ENCODE data around the gene TUBGCP2.
A peak's percentile ranks its signal among the peaks of the same experiment; 100 is the strongest.

TUBGCP2 gene

DNA sequence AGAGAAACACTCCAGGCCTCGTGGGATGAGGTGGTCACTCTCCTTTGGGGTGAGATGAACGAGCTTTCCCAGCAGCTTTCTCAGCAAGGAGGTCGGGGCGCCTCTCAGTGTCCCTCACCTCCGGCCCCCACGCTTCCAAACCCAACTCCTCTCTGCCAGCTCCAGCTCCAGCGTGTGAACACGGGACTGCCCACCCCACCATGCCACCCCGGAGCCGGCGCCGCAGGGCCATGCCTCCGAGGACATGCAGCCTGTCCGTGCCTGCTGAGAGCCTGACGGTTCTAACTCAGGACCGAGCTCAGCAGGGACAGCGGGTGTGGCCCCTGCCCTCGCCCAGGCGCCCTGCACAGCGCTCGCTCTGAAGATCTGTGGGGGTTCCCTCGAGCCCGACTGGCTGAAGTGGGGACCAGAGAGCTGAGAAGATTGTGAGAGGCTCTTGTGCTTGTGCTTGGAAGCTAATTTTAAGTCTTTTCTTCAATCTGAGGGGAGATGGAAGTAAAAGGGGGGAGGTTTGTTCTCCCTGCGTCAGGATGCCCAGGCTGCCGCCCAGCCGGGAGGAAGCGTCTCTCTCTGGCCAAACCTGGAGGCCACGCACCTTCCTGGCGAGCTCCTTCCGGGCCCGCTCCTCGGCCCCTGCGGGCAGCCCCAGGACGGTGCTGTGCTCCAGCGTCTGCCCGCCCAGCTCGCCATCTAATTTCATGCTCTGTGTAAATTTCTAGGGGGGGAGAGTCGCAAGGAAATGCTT is 26.9 kb downstream of the TUBGCP2 start:
- no peak overlapping the region for H3K4me3 ChIP-seq (ENCODE audit: low read depth, low read length)
- TF ChIP-seq, protein P1, sequence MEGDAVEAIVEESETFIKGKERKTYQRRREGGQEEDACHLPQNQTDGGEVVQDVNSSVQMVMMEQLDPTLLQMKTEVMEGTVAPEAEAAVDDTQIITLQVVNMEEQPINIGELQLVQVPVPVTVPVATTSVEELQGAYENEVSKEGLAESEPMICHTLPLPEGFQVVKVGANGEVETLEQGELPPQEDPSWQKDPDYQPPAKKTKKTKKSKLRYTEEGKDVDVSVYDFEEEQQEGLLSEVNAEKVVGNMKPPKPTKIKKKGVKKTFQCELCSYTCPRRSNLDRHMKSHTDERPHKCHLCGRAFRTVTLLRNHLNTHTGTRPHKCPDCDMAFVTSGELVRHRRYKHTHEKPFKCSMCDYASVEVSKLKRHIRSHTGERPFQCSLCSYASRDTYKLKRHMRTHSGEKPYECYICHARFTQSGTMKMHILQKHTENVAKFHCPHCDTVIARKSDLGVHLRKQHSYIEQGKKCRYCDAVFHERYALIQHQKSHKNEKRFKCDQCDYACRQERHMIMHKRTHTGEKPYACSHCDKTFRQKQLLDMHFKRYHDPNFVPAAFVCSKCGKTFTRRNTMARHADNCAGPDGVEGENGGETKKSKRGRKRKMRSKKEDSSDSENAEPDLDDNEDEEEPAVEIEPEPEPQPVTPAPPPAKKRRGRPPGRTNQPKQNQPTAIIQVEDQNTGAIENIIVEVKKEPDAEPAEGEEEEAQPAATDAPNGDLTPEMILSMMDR (IDR thresholded peaks at IDR 0.05; ENCODE audit: control insufficient read depth, extremely low read depth, insufficient read depth) = no peak
- DNase-seq (ENCODE audit: low read depth) = no peak

DNA sequence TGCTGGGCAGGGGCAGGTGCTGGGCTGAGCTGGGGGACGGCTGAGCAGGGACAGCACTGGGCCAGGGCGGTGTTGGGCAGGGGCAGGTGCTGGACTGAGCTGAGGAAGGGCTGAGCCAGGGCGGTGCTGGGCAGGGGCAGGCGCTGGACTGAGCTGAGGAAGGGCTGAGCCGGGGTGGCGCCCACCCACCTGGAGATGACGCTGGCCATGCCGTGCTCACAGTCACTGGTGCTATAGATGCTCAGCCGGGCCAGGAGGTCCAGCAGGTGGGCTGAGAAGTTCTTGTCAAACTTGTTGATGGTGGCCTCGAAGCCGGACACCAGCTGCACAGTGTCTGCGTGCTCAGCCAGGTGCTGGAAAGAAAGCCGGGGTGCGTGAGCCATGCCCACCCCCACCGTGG is 27.6 kb downstream of the TUBGCP2 start:
- no peak for DNase-seq (ENCODE audit: low read depth)
- TF ChIP-seq, protein P1 (IDR thresholded peaks at IDR 0.05; ENCODE audit: control insufficient read depth, extremely low read depth, insufficient read depth) = no peak
- H3K4me3 ChIP-seq (ENCODE audit: low read depth, low read length) = no peak overlapping the region

GRCh38 chr10:133280391-133281059 is 28.1 kb downstream of the TUBGCP2 start:
- H3K4me3 ChIP-seq (ENCODE audit: low read depth, low read length) = no peak overlapping the region
- TF ChIP-seq, protein P1 (IDR thresholded peaks at IDR 0.05; ENCODE audit: control insufficient read depth, extremely low read depth, insufficient read depth) = no peak
- no peak for DNase-seq (ENCODE audit: low read depth)

GRCh38 chr10:133279326-133280226 is 29.1 kb downstream of the TUBGCP2 start:
- H3K4me3 ChIP-seq (ENCODE audit: low read depth, low read length) = no peak overlapping the region
- DNase-seq (ENCODE audit: low read depth) = no peak

GRCh38 chr10:133278577-133279265 is 30.0 kb downstream of the TUBGCP2 start:
- DNase-seq (ENCODE audit: low read depth) = peak; percentile 25
- H3K4me3 ChIP-seq (ENCODE audit: low read depth, low read length) = no peak overlapping the region
- TF ChIP-seq, protein P1 (IDR thresholded peaks at IDR 0.05; ENCODE audit: control insufficient read depth, extremely low read depth, insufficient read depth) = no peak

More at GRCh38 chr10:133279326-133280226, 29.1 kb downstream of the TUBGCP2 start:
- TF ChIP-seq, protein P1 (IDR thresholded peaks at IDR 0.05; ENCODE audit: control insufficient read depth, extremely low read depth, insufficient read depth) = no peak

GRCh38 chr10:133277993-133278576 is 30.6 kb downstream of the TUBGCP2 start:
- H3K4me3 ChIP-seq (ENCODE audit: low read depth, low read length) = no peak overlapping the region
- no peak for DNase-seq (ENCODE audit: low read depth)
- TF ChIP-seq, protein P1 (IDR thresholded peaks at IDR 0.05; ENCODE audit: control insufficient read depth, extremely low read depth, insufficient read depth) = no peak
